Natural killer cell (primary cell): ENCODE results near the gene CKMT2. TPM values are rescaled to one million over a fixed set of nuclear protein-coding genes. Genes with fewer than 3 reads are reported as not detected.

Experiments used
- ATAC-seq, 3 donors: fragments of 150-1000 bp in 2 of 3; fragments of 200-7000 bp in 1 of 3; cut with Tn5 transposase; 1 replicate in 1 of 3; 2 replicates in 2 of 3; pipeline ENCODE4 v1.10.0; 2021; ENCODE audit warnings: mild to moderate bottlenecking in 2 of 3, moderate library complexity in 2 of 3
- DNase-seq, 2 donors: peaks; one replicate each; pipeline versions ENCODE4 v3.0.0 to v3.0.0-alpha.2; 2013 to 2021; ENCODE audit warnings: mixed read lengths in 1 of 2
- H3K27ac ChIP-seq: one replicate; pipeline ENCODE4 v1.5.1; 2013; ENCODE audit warnings: mild to moderate bottlenecking, low read length
- H3K27me3 ChIP-seq: one replicate; pipeline ENCODE4 v1.6.1; 2013; ENCODE audit warnings: low read length; ENCODE audit not compliant: control insufficient read depth, insufficient read depth
- H3K36me3 ChIP-seq: one replicate; pipeline ENCODE4 v1.6.1; 2013; ENCODE audit warnings: low read length; ENCODE audit not compliant: control insufficient read depth, insufficient read depth
- H3K4me1 ChIP-seq: one replicate; pipeline ENCODE4 v1.6.1; 2013; ENCODE audit warnings: low read length; ENCODE audit not compliant: control insufficient read depth, insufficient read depth
- H3K4me3 ChIP-seq: one replicate; pipeline ENCODE4 v1.5.1; 2013; ENCODE audit warnings: low read length
- H3K9me3 ChIP-seq: one replicate; pipeline ENCODE4 v1.6.1; 2013; ENCODE audit warnings: low read length; ENCODE audit not compliant: control insufficient read depth, insufficient read depth
- H3K27ac Mint-ChIP-seq, 2 donors: one replicate each; pipeline ENCODE4 v1.8.0; 2022; ENCODE audit warnings: mild to moderate bottlenecking in 2 of 2, mixed read lengths in 2 of 2, moderate library complexity in 1 of 2
- H3K27me3 Mint-ChIP-seq, 2 donors: one replicate each; pipeline ENCODE4 v1.8.0; 2022; ENCODE audit warnings: low read depth in 2 of 2, mixed read lengths in 2 of 2
- H3K36me3 Mint-ChIP-seq: one replicate; pipeline ENCODE4 v1.8.0; 2022; ENCODE audit warnings: mixed read lengths
- H3K4me1 Mint-ChIP-seq, 2 donors: one replicate each; pipeline ENCODE4 v1.8.0; 2022; ENCODE audit warnings: mixed read lengths in 2 of 2
- H3K4me3 Mint-ChIP-seq: one replicate; pipeline ENCODE4 v1.8.0; 2022; ENCODE audit warnings: mild to moderate bottlenecking, moderate library complexity, mixed read lengths
- H3K9me3 Mint-ChIP-seq, 2 donors: one replicate each; pipeline ENCODE4 v1.8.0; 2022; ENCODE audit warnings: mixed read lengths in 2 of 2
- WGBS: methylation state at CpG from one replicate; pipeline ENCODE4 v1.1.7; 2013; ENCODE audit warnings: missing lambda C conversion rate; ENCODE audit not compliant: insufficient coverage; 5-methylcytosine and 5-hydroxymethylcytosine counted together
- intact Hi-C: fragments of 100-400 bp; cut with micrococcal nuclease; formaldehyde crosslinking; loops from one replicate; pipeline ENCODE4 v1.14.2; 2022
- total RNA-seq, 4 donors: library from RNA; stranded (reverse); fragments of 120-200 nt in 1 of 4; gene quantifications; one replicate each; pipeline versions ENCODE4 v1.2.3 to v1.2.4, GENCODE V29; 2013 to 2022
- TF ChIP-seq, protein P1 (sequence below): fragments of 200-600 bp; IDR thresholded peaks from one replicate; pipeline ENCODE4 v1.8.0; 2022; ENCODE audit warnings: antibody characterized with exemption

CKMT2 gene
- total RNA-seq, 3 donors from 2014 or later (not counting 1 experiment from before 2014, with no cell fraction given) = not detected

DNA sequence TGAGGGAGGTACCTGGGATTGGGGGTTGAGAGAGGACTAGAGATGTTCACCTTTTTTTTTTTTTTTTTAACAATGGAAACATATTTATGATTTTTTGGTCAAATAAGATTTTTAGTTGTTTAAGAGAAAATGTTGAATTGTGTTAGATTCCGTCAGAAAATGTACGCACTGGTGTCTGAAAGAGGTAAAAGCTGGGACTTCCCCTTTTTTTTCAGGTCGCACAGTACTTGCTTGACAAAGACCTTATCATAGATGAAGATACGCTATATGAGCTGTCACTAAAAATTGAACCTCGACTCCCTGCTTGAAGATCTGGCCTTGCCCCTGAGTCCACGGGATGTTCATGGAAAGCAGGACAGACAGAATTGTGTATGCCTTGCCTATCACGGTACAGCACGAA is 7.7 kb upstream of the CKMT2 start:
- WGBS = 61% methylated on average over 8 of the region's 8 CpGs
- Mint-ChIP-seq H3K4me3 (no peak overlapping the region), H3K36me3 (no peaks in the 10 kb centered on the region), H3K27me3 (peaks cover 6 to 11% of the 10 kb centered on the region in 2 donors), H3K4me1 (peaks cover 0 to 3% of the 10 kb centered on the region in 2 donors), H3K27ac (no peak overlapping the region), H3K9me3 (no peaks in the 10 kb centered on the region)
- H3K4me1 ChIP-seq = peaks cover 2% of the 10 kb centered on the region
- intact Hi-C loops = no loop called here
- H3K27ac ChIP-seq = no peak overlapping the region
- no peaks in the 10 kb centered on the region for H3K27me3 ChIP-seq
- no peak overlapping the region for H3K4me3 ChIP-seq
- H3K36me3 ChIP-seq = no peaks in the 10 kb centered on the region
- TF ChIP-seq, protein P1, sequence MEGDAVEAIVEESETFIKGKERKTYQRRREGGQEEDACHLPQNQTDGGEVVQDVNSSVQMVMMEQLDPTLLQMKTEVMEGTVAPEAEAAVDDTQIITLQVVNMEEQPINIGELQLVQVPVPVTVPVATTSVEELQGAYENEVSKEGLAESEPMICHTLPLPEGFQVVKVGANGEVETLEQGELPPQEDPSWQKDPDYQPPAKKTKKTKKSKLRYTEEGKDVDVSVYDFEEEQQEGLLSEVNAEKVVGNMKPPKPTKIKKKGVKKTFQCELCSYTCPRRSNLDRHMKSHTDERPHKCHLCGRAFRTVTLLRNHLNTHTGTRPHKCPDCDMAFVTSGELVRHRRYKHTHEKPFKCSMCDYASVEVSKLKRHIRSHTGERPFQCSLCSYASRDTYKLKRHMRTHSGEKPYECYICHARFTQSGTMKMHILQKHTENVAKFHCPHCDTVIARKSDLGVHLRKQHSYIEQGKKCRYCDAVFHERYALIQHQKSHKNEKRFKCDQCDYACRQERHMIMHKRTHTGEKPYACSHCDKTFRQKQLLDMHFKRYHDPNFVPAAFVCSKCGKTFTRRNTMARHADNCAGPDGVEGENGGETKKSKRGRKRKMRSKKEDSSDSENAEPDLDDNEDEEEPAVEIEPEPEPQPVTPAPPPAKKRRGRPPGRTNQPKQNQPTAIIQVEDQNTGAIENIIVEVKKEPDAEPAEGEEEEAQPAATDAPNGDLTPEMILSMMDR = no peak
- no peak for ATAC-seq
- H3K9me3 ChIP-seq = no peaks in the 10 kb centered on the region
- no peak for DNase-seq

DNA sequence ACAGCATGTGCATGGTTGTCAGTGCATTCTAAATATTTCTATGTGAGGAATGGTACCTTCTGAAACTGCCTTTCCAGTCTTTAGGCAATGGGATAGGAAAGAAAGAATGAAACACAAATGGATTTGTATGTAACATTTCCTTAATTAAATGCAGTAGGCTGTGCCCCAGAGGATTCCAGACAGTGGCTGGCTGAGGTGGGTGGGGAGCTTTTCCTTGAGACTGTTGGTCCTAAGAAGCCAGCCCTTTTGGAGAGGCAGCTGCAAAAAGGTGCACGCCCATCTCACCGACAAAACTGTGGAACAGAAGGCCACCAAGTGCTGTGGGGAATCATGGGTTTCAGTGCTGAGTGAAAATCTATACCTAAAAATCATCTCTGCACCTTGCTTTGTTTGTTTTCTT is 6.8 kb upstream of the CKMT2 start:
- Mint-ChIP-seq H3K9me3 (no peaks in the 10 kb centered on the region), H3K4me3 (no peak overlapping the region), H3K36me3 (no peaks in the 10 kb centered on the region), H3K27me3 (peaks cover 7 to 11% of the 10 kb centered on the region in 2 donors), H3K4me1 (peaks cover 0 to 6% of the 10 kb centered on the region in 2 donors), H3K27ac (no peak overlapping the region)
- Histone ChIP-seq H3K4me1 (peaks cover 3% of the 10 kb centered on the region), H3K36me3 (no peaks in the 10 kb centered on the region), H3K9me3 (no peaks in the 10 kb centered on the region), H3K4me3 (no peak overlapping the region), H3K27ac (no peak overlapping the region), H3K27me3 (no peaks in the 10 kb centered on the region)
- no peak for ATAC-seq
- no peak for DNase-seq
- TF ChIP-seq, protein P1 = no peak
- intact Hi-C loops = no loop called here
- WGBS = 87% methylated on average over 2 of the region's 2 CpGs

DNA sequence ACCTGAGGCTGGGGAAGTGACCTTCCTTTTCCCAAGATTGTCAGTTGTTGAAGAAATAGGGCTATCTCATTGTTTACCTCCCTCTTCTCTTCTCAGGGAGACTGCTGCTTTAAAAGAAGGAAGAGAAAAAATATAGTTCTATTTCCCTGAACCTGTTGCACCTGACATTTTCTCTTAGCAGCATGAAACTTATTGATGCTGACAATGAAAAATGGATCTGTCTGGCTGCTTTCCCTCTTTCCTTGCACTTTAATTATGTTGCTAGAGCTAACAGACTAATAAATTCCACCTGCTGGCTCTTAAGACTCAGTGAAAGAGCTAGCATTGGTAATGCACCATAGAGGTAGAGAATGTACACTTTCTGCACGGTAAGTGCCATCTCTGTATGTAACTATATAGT is 6.2 kb upstream of the CKMT2 start:
- ATAC-seq = no peak
- intact Hi-C loops = no loop called here

DNA sequence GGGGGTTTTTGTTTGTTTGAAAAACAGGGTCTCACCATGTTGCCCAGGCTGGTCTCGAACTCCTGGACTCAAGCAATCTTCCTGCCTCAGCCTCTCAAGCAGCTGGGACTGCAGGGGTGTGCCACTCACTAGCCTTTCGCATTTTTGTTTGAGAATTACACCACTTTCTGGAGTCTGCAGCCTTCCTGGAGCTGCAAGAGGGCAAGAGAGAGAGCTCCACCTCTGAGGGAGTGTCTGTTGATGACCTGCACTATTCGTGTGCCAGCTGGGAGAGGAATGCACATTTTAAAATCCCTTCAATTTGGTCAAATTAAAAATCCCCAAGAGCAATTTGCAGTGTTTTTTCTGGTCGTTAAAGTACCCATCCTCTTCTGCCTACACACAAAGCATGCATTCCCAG is 5.0 kb upstream of the CKMT2 start:
- Histone ChIP-seq H3K4me1 (peaks cover 8% of the 10 kb centered on the region), H3K9me3 (no peaks in the 10 kb centered on the region), H3K4me3 (no peak overlapping the region), H3K27me3 (no peaks in the 10 kb centered on the region), H3K27ac (no peak overlapping the region), H3K36me3 (no peaks in the 10 kb centered on the region)
- H3K4me3 Mint-ChIP-seq = no peak overlapping the region
- no peaks in the 10 kb centered on the region for H3K9me3 Mint-ChIP-seq
- intact Hi-C loops = no loop called here
- H3K27me3 Mint-ChIP-seq = peaks cover 3 to 11% of the 10 kb centered on the region in 2 donors
- DNase-seq (no peak), ATAC-seq (no peak)
- H3K36me3 Mint-ChIP-seq = no peaks in the 10 kb centered on the region
- TF ChIP-seq, protein P1 = no peak
- 84% methylated on average over 4 of the region's 4 CpGs for WGBS
- no peak overlapping the region for H3K27ac Mint-ChIP-seq
- peaks cover under 1 to 7% of the 10 kb centered on the region in 2 donors for H3K4me1 Mint-ChIP-seq

More for the DNA sequence above, 6.2 kb upstream of the CKMT2 start:
- Histone ChIP-seq H3K36me3 (no peaks in the 10 kb centered on the region), H3K27ac (no peak overlapping the region), H3K27me3 (no peaks in the 10 kb centered on the region), H3K9me3 (no peaks in the 10 kb centered on the region), H3K4me3 (no peak overlapping the region), H3K4me1 (peaks cover 3% of the 10 kb centered on the region)
- H3K36me3 Mint-ChIP-seq = no peaks in the 10 kb centered on the region
- H3K27me3 Mint-ChIP-seq = peaks cover 7 to 11% of the 10 kb centered on the region in 2 donors
- no peak for DNase-seq
- WGBS = no CpG with 5 or more reads among the region's 1 CpG
- H3K4me1 Mint-ChIP-seq = peaks cover 0 to 6% of the 10 kb centered on the region in 2 donors
- H3K4me3 Mint-ChIP-seq = no peak overlapping the region
- no peak overlapping the region for H3K27ac Mint-ChIP-seq
- TF ChIP-seq, protein P1 = no peak
- H3K9me3 Mint-ChIP-seq = no peaks in the 10 kb centered on the region
